ENCODE measurements around the gene CCDC187.

- TF ChIP-seq CTCF (conservative IDR thresholded peaks at IDR 0.05; ENCODE audit: low read depth, low read length) (no peak), SMC3 (IDR thresholded peaks at IDR 0.05; ENCODE audit: low read depth, low read length) (no peak), CHD1 (IDR thresholded peaks at IDR 0.05; ENCODE audit: low read depth, low read length) (no peak), POLR2A (IDR thresholded peaks at IDR 0.05; ENCODE audit: low read depth, low read length) (no peak), MAZ (IDR thresholded peaks at IDR 0.05; ENCODE audit: borderline replicate concordance, low read depth, low read length) (no peak), MXI1 (IDR thresholded peaks at IDR 0.05; ENCODE audit: borderline replicate concordance, low read depth, low read length) (no peak)
Observed at GRCh38 chr9:136259517-136259813, 44.4 kb downstream of the CCDC187 start.
